Neural progenitor cell (in vitro differentiated cells): ENCODE data around the gene RAI1.

Experiments used
- EZH2 ChIP-seq: fragments of 200-600 bp; sonication (generic); IDR thresholded peaks from 2 replicates; pipeline ENCODE4 v1.6.1; 2017; ENCODE audit warnings: antibody characterized with exemption, mild to moderate bottlenecking, moderate library complexity
- EZH2phosphoT487 ChIP-seq: fragments of 200-600 bp; sonication (generic); IDR thresholded peaks from 2 replicates; pipeline ENCODE4 v1.6.1; 2017; ENCODE audit warnings: antibody characterized with exemption
- TF ChIP-seq, protein P1 (sequence below): fragments of 200-600 bp; sonication (generic); IDR thresholded peaks from 2 replicates; pipeline ENCODE4 v1.5.1; 2017; ENCODE audit warnings: antibody characterized with exemption, mild to moderate bottlenecking

DNA sequence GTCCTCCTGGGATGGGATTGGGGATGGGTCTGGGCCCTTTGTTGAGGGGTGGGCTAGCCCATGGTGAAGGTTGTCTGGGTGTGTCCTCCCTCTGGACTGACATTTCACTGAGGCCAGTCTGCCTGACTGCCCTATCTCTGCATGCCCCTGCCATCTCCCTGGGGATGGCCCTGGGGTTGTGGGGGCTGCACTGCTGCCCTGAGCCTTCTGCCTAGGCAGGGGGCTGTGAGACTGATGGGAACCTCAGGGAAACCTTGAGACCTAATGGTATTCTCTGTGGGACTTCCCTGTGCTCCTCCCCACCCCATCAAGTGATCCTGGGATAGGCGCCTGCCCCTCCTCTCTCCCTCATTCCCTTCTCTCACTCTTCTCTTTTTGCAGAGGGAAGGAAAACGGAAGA, 19.9 kb downstream of the RAI1 start:
- no peak for TF ChIP-seq EZH2
- TF ChIP-seq, protein P1, sequence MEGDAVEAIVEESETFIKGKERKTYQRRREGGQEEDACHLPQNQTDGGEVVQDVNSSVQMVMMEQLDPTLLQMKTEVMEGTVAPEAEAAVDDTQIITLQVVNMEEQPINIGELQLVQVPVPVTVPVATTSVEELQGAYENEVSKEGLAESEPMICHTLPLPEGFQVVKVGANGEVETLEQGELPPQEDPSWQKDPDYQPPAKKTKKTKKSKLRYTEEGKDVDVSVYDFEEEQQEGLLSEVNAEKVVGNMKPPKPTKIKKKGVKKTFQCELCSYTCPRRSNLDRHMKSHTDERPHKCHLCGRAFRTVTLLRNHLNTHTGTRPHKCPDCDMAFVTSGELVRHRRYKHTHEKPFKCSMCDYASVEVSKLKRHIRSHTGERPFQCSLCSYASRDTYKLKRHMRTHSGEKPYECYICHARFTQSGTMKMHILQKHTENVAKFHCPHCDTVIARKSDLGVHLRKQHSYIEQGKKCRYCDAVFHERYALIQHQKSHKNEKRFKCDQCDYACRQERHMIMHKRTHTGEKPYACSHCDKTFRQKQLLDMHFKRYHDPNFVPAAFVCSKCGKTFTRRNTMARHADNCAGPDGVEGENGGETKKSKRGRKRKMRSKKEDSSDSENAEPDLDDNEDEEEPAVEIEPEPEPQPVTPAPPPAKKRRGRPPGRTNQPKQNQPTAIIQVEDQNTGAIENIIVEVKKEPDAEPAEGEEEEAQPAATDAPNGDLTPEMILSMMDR = no peak
- no peak for TF ChIP-seq EZH2phosphoT487
